Loucy (cell line): Measurements from ENCODE around the gene PAXX.

Experiments used
- CTCF ChIP-seq: fragments of 200-600 bp; sonication (generic); conservative IDR thresholded peaks from 2 replicates; pipeline ENCODE4 v1.5.1; 2014; ENCODE audit warnings: mild to moderate bottlenecking, antibody characterized with exemption, low read length
- EZH2phosphoT487 ChIP-seq: fragments of 200-600 bp; IDR thresholded peaks from 2 replicates; pipeline ENCODE4 v1.6.1; 2018; ENCODE audit warnings: antibody characterized with exemption, mild to moderate bottlenecking, moderate library complexity, borderline replicate concordance

- TF ChIP-seq CTCF (no peak), EZH2phosphoT487 (no peak)
Measured at GRCh38 chr9:137001857-137002645, 9.8 kb downstream of the PAXX start.
